ENCODE results near the gene KIF16B. TPM values are rescaled to one million over a fixed set of nuclear protein-coding genes. Genes with fewer than 3 reads are reported as not detected.
"Not testable (repeated sequence)": the region's sequence is repeated elsewhere in the genome, so short reads cannot be mapped to it uniquely, and the experiment has no call there.

KIF16B gene
- total RNA-seq, 4 donors from 2014 or later: 15.7 to 29.0 (median 19.3) TPM

GRCh38 chr20:16607364-16608276 lies 34.4 kb upstream of the KIF16B start:
- DNase-seq (ENCODE audit: low spot score) (no peak), ATAC-seq (ENCODE audit: low FRiP score) (no peak)
- TF ChIP-seq CTCF (IDR thresholded peaks at IDR 0.05): no peak

- TF ChIP-seq CTCF (IDR thresholded peaks at IDR 0.05): no peak
- ATAC-seq (ENCODE audit: low FRiP score) (no peak), DNase-seq (ENCODE audit: low spot score) (no peak)
These were observed 33.3 kb upstream of the KIF16B start for GRCh38 chr20:16606468-16607070.

GRCh38 chr20:16601047-16601446 lies 27.8 kb upstream of the KIF16B start:
- no peak for TF ChIP-seq CTCF (IDR thresholded peaks at IDR 0.05)
- DNase-seq (ENCODE audit: low spot score): no peak
- no peak for ATAC-seq (ENCODE audit: low FRiP score)

- DNase-seq (ENCODE audit: low spot score): no peak
- no peak for ATAC-seq (ENCODE audit: low FRiP score)
- TF ChIP-seq CTCF (IDR thresholded peaks at IDR 0.05): no peak
These were observed 26.0 kb upstream of the KIF16B start for GRCh38 chr20:16599257-16599656.

- no peak for TF ChIP-seq CTCF (IDR thresholded peaks at IDR 0.05)
- DNase-seq (ENCODE audit: low spot score) (no peak), ATAC-seq (ENCODE audit: low FRiP score) (no peak)
These were observed 23.7 kb upstream of the KIF16B start for GRCh38 chr20:16596991-16597390.

- ATAC-seq (ENCODE audit: low FRiP score); DNase-seq (ENCODE audit: low spot score): not testable (repeated sequence)
These were observed 23.2 kb upstream of the KIF16B start for GRCh38 chr20:16596404-16596803.

- no peak for DNase-seq (ENCODE audit: low spot score)
- no peak for TF ChIP-seq CTCF (IDR thresholded peaks at IDR 0.05)
- no peak for ATAC-seq (ENCODE audit: low FRiP score)
These were observed 22.1 kb upstream of the KIF16B start for GRCh38 chr20:16595376-16595775.
